Measurements from ENCODE around the gene MFSD11.
A peak's percentile ranks its signal among the peaks of the same experiment; 100 is the strongest.
"Not testable (repeated sequence)": the region's sequence is repeated elsewhere in the genome, so short reads cannot be mapped to it uniquely, and the experiment has no call there.

MFSD11 gene

GRCh38 chr17:76709077-76709950 lies 28.6 kb upstream of the MFSD11 start:
- DNase-seq = no peak

DNA sequence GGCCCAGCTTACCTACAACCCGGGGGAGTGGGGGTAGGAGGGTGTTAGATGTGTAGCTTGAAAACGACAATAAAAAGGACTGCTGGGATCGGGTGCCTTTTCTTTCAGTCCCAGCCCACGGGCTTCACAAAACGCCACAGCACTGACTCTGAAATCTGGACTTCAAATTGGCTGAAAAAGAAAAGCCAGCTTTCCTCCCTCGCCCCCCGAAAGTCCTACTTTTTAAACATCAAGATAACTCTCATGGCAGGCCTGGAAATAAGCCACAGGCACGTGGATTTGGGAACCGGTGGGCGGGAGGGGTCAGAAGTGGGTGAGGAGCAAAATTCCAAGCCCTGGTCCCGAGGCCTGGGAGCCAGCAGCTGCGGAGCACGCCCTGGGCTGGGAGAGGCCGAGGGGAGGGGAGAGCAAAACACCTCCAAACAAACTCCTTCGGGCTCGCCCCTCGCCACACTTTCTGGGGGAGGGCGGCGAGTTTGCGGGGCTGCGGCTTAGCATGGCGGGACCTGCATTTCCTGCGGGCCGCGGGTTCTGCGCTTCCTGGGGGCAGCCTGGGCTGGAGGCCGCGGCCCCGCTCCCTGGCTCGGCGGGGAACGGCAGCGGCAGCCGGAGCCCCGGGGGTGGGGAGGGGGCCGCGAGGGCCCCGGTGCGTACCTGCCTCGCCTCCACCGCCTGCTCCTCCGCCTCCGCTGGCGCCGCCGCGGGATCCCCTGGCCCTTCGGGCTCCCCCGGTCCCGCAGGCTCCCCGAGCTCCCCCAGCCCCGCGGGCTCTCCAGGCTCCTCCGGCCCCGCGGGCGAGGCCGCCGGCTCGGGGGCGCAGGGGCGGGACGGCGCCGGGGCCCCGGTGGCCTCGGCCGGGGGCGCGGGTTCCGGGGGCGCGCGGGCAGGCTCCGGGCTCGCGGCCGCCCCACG lies 27.7 kb upstream of the MFSD11 start:
- DNase-seq = not testable (repeated sequence)

DNA sequence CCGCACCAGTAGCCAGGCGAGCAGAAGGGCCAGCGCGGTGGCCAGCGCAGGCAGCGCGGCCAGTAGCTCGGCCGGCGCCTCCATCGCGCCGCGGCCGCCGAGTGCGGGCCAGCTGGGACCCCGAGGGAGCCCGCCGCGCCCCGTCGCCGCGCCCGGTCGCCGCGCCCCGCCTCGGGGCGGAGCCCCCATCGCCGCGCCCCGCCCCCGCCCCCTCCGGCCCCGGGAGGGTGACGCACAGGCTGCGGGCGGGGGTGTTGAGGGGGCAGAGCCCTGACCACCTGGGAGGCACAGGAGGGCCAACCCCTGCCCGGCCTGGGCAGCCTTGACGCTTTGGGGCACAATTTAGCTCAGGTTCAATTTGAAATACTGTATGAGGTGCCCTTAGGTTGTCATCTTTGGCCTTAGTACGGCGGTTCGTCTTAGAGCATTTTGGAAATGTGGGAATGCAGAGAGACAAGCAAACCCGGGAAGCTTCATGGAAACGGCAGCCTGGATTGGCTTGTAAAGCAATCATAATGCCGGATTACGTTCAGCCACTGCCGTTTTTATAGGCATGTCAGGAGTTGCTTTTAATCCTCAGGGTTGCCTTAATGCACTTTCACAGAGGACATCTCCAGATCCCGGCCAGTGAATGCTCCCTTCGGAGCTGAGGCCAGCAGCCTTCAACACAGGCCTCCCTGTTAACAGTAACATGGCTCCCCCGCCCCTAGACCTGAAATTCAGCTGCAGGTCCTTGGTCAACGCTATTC lies 26.9 kb upstream of the MFSD11 start, which contains the start of gene MXRA7:
Gene MXRA7 (minus strand): TSS at position 103 of the 749 bp plus-strand sequence. CDS start 19 bp downstream, at position 84.
- DNase-seq = peak; percentile 85

- not testable (repeated sequence) for DNase-seq
These were observed 25.6 kb upstream of the MFSD11 start for GRCh38 chr17:76712321-76712720.

DNA sequence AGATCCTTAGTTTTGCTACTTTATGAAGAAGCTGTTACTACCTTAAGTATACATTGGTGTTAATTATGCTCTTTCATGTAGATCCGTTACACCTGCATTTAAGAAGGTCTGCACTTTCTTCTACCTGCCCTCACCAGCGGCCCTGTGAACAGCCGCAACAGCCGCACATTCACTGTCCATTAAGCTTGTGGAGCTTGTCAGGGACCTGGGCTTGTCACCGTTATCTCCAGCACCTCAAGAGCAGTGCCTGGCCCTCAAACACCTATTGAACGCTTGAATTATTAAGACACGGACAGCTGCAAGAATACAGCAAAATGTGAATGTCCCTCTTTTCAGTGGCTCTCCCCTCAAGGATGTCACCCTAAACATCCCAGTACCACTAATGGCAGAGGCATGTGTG lies 24.2 kb upstream of the MFSD11 start:
- DNase-seq = no peak

GRCh38 chr17:76714336-76714735 lies 23.6 kb upstream of the MFSD11 start:
- DNase-seq = no peak

GRCh38 chr17:76714822-76715495 lies 23.0 kb upstream of the MFSD11 start:
- DNase-seq = peak; percentile 91

DNA sequence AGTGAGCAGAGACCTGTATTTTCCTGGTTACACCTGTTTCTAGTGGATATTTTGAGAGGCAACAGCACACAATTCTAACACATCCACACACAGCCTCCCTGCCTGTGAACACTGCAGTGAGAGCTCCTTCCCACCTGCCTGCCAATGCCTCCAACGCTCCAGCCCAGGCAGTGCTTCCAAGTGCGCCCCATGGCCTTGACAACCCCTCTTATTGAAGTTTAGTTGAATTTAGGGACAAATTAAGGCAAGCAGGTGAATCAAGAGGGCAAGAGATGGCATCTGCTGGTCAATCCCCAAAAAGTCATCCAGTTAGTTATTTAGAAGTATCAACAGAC lies 22.5 kb upstream of the MFSD11 start:
- DNase-seq = no peak

DNA sequence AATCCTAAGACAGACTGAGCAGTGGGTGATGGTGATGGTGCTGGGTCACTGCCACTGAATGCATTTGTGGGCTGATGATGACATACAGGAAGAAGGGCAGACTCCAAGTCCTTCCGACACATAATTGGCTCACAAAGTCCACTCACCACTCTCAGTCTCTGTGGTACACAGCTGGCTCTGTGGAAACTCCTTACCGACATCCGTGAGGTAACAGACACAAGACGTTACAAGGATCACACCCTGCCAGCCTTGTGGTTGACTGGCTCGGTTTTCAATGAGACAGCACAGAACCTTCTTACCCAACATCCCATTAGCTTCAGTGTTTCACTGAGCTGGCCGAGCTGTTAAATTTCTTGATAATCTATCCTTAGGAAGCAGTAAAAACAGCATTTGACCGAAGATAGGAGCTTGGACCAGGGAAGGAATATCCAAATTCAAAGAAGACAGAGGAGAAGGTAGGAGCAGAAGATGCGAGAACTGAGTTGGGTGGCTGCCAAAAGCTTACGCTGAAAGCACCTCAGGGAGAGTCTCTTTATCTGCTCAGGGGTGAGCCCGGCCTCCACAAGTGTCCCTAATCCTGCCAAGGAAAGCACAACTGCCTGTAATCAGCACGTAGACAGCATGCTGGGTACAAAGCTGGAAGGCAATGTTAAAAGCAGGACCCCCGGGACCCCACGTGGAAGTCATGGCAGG lies 21.6 kb upstream of the MFSD11 start:
- DNase-seq = peak; percentile 81

- DNase-seq = no peak
These were observed 21.1 kb upstream of the MFSD11 start for GRCh38 chr17:76716839-76717215.

DNA sequence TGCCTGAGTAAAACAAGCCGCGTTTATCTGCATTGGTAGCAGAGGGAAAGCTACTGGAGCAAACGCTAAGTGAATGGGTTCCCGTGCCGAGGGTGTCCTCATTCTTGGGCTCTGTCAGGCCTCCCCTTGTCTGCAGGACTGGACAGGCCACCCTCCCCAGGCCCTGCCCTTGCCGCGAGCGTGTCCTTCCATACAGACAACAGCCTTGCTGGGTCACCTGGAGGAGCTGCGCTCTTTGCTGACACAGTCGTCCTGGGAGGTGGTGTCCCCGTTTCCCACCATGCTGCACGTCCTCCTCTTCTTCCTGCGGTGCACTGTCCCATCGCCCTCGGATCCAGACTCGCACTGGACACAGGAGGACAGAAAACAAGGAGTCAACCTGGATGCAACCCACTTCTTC lies 19.4 kb upstream of the MFSD11 start:
- no peak for DNase-seq

DNA sequence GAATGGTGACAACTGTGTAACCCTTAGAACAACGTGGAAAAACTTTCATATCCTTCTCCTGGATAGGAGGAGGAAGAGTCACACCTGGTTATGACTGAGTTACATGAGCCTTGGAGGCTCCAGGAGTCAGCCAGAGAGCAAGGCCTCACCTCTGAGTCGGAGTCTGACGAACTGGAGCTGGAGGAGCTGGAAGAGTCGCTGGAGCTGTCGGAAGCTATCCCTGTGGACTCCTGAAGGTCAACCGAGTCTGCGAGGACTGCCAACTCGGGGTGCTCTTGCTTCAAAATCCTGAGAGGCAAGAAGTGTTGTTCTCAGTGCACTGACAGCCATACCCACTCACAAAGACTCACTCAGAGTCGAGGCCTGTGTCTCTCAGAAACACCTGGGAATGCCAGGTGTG lies 17.7 kb upstream of the MFSD11 start:
- DNase-seq = no peak

GRCh38 chr17:76720941-76721340 lies 17.0 kb upstream of the MFSD11 start:
- no peak for DNase-seq

GRCh38 chr17:76721463-76721862 lies 16.5 kb upstream of the MFSD11 start:
- DNase-seq = no peak

GRCh38 chr17:76722279-76722678 lies 15.6 kb upstream of the MFSD11 start:
- DNase-seq = no peak

DNA sequence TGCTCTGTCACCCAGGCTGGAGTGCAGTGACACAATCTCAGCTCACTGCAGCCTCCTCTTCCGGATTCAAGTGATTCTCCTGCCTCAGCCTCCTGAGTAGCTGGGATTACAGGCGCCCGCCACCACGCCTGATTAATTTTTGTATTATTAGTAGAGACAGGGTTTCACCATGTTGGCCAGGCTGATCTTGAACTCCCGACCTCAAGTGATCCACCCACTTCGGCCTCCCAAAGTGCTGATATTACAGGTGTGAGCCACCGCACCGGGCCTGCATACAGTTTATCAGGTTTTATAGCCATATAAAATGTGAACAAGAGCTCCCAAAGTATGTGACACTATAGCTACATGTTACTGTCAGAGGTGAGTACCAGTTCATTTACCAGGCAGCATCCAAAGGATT lies 14.9 kb upstream of the MFSD11 start:
- not testable (repeated sequence) for DNase-seq

GRCh38 chr17:76723812-76724211 lies 14.1 kb upstream of the MFSD11 start:
- DNase-seq = no peak

GRCh38 chr17:76725580-76726230 lies 12.2 kb upstream of the MFSD11 start:
- peak; percentile 86 for DNase-seq

GRCh38 chr17:76726231-76726775 lies 11.6 kb upstream of the MFSD11 start, which contains the start of gene JMJD6:
Gene JMJD6, minus strand, starts transcription at chr17:76726606. Its CDS starts 131 bp downstream, at chr17:76726475.
- no peak for DNase-seq

GRCh38 chr17:76726776-76727718 lies 10.9 kb upstream of the MFSD11 start, which contains the start of gene METTL23:
Gene METTL23, plus strand, starts transcription at chr17:76726839. Its CDS starts 2,872 bp downstream, at chr17:76729711.
- peak; percentile 95 for DNase-seq
